Nucleus accumbens (tissue), 56 donors: ENCODE data around the gene MYH9.

Source experiments
- DNase-seq, 56 donors: peaks; one replicate each; lab custom pipeline; 2025; lab: John Stamatoyannopoulos, UW

The MYH9 gene

DNA sequence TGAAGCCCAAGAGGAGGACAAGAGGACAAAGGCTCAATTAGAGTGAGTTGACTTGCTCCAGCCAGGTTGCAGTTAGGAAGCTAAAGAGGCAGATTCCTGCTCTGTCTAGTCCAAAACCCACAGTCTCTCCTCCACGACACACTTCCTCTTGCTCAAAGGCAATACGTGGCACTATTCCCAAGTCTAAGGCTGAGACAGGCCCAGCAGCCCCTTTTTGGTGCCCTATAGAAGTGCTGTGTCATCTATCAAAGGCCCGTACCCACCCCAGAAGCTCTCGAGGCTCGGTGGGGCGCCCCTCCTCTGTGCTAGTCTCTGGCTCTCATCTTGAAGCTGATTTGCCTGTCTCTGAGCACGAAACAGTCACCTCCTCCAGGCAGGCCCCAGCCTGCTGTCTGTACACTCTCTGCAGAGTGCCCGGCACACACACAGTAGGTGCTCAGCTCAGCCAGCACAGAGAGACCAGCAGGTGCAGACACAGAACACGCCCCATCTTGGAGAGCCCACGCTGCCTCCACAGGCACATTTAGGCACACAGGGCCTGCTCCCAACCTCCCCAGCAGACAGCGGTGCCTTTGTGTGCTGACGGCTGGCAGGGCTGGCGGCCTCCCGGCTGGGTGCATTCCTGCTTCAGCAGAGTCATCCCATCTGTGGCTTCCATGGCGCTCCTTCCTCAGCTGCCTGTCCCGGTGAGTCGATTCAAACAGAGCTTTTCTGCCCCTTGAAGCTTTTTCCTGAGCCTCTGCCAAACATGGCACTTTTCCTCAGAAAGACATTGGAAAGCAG lies 52.8 kb downstream of the MYH9 start:
- peak in 51 of 56 donors; percentile 24 to 87 (median 73) for DNase-seq

DNA sequence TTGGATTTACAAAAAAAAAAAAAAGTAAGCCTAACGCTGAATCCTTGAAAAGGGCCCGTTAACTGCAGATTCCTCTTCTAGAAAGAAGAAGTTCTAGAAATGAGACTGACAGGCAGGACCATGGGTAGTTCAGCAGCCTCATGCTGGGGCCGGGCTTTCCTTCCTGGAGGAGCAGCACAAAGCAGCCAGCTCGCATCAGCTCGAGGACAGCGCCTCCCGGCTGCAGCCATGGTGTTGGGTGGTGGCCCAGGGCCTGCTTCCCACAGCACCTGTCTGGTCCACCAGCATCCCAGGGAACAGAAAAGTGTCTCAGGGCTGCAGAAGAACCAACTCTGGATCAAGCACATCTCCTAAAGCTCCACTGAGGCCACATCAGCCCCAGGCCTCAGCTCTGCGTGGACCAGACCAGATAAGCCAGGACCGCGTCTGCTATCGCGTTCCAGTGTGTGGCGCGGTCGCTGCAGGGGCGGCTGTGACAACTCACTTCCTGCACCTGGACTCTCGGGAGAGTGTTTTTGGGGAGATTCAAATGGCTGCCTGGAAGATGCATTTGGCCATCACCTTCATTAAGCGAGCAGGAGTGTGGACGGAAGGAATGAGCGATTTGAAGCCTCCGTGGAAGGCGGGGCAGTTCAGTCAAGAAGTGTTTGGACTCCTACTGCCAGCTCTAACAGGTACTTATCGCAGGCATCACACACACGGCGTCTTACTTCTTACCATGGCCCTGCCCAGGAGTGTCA lies 53.5 kb downstream of the MYH9 start:
- peak in 3 of 56 donors; percentile 19 to 54 (median 35) for DNase-seq

DNA sequence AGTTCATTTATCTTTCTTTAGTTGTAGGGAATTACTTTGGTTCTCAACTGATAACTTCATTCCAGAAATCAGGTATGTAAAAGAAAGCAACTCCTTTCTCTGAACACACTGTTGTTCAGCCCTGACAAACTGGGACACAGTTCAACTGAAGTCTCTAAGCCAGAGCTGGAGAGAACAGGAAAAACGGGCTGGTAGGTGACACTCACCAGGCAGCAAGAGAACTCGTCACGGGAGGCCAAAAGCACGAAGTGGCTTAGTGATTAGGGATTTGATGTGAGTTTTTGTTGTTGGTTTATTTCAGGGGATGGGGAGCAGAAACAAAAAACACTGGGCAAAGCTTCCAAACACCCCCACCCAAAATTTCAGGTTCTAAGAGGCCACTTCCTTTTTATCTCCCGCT lies 54.1 kb downstream of the MYH9 start:
- DNase-seq: no peak

DNA sequence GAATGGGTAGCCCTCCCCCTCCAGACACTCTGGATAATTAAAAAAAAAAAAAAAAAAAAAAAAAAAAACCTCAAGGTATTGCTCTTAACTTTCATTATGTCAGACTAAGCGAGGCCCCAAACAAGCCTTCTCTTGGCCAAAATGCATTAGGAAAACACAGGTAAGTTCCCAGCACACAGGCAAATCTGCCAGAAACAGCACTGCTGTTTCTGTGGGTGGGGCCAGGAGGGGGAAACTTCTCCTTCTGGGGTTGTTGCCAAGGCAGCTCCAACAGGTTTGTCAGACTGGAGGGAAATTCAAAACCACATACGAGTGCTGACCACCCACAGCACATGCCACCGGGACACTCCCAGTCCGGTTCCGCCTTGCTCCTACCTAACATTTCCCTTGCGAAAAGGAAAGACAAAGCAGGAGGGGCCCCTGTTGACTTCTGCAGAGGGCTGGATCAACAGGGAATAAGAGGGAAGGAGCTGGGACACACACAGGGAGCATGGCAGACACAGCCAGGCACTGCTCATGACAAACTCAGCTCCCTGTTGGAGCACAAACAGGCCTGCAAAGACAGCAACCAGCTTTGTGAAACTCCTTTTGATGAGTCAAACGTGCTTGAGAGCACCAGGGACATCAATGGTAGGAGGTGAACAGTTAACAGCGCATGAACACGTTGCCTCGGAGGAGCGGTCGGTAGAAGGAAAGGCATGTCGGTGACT lies 55.0 kb downstream of the MYH9 start:
- DNase-seq: peak in 10 of 56 donors; percentile 26 to 61 (median 35)

DNA sequence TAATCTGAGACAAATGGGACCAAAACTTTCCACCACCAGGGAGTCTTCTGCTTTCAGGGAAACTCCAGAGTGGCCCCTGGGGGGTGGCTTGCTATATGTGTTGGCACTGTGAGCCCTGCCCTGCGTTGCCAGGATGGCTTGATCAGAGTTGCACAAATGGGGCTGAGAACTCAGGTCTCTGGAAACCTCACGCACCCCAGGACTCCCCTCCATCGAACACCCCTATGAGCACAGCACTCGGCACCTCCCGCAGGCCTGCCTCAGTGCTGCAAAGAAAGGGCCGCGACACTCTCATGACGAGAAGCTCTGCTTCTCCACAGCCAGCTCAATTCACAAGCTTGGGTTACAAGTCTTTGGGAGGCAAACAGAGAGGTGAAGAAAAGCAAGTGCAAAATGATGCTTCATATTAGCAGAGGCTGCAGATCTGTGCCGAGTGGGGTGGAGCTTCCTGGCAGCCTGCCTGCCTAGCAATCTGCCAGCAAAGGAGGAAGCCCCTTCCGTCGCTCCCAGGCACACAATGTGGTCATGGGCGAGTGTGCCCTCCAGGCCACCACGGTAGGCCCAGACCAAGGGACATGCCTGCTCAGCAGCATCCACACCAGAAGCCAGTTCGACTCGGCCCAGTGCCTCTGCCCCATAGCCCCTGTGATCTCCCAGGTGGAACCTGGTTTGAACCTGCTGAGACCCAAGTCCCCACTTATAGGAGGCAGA lies 55.7 kb downstream of the MYH9 start:
- peak in 26 of 56 donors; percentile 14 to 66 (median 36) for DNase-seq

DNA sequence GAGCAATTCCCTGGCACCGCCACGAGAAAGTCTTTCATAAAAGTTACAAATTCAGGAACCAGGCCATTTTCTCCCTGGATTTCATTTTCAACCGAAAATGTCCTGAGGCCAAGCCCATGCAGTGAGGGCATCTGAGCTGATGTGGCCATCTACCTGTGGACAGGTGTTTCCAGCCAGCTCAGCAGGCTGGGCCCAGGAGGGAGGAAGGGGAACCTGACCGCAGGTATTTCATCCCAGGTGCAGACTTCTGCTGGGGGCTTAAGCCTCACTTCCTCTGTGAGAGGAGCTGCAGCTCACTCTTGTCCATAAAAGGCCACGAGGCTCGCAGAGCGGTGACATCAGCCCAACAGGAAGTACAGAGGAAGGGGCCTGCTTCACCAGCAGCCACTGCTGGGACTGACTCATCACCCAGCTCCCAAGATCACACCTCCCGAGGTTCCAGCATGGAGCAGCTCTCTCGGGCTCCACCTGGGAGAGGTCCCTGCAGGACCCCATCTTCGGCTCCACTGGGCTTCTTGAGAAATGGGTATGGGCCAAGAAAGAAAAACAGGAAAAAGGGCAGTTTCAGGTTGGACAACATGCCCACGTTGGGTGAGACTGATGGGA lies 56.4 kb downstream of the MYH9 start:
- DNase-seq: peak in 33 of 56 donors; percentile 10 to 69 (median 38)

DNA sequence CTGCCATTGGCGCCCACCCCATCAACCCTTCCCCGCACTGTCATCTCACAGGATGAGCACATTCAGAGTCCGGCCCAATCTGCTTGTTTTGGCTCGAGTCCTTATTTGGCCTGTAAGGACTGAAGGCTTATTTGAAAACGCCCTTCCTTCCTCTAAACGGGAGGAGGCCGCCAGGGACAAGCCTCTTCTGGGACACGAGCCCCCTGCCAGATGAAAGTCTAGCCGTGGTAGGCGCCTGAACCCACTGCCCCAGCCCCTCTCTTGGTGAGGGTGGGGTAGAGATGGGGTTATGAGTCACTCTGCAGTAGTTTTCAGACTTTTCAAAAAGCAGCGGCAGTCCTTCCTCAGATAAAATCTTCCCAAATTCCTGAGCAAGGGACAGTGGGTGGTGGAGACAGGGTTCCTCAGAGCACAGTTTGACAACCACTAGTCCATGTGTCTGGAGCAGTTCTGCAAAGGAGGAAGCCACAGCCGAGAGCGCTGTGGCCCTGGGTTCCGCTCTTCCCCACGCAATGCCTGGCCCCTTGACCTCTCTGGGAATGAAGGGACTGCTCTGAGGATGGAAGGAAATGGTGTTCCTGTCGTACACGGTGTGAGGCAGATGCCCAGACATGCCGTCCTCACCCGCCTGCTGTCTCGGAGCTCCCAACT lies 57.0 kb downstream of the MYH9 start:
- DNase-seq: no peak

DNA sequence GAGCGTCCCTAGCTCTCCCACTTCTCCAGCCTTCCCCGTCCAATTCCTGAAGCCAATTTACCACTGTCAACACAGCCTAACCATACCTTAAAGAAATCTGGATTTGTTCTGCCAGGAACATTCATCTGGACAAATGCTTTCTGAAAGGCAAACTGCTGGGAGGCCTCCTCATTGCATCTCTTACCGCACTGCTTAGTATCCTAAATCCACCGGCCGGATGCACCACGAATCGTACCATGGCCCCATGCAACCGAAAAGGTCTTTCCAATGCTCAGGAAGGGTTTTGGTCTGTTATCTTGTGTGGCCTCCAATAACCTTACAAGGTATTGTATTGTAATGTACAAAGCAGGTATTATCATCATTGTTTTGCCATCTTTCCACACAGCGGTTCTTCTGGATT lies 57.6 kb downstream of the MYH9 start:
- no peak for DNase-seq

DNA sequence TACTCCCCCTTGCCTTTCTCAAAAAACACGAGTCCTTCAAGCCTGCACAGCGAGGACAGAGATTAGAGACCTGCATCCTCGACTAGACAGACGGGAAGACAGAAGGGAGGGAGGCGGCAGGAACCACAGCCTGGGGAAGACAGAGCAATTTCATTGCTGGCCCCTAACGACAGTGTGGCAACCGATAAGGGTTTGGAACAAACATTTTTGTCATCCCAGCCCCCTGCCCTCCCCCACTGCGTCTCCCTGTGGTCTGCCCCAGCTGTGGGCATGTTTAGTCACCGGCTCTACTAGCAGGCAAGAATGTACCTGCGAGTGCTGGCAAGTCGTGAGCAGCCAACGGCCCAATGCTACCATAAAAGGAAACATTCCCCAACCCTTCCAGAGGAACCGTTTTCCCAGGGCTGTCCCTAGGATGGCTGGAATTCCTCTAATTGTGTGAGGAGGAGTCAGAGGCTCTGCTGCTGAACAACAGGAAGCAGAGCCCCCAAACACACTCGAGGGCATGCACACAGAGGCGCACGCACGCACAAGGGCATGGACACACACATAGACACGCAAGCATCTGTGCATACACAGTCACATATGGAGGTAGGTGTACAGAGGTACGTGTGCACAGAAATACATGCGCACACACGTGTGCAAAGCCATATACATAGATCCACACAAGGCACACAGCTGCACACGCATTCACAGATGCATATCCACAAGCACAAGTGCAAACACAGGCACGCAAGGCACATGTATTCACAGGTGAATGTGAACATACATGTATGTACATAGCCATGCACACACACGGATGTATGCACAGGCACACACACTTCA lies 58.3 kb downstream of the MYH9 start:
- DNase-seq: no peak

DNA sequence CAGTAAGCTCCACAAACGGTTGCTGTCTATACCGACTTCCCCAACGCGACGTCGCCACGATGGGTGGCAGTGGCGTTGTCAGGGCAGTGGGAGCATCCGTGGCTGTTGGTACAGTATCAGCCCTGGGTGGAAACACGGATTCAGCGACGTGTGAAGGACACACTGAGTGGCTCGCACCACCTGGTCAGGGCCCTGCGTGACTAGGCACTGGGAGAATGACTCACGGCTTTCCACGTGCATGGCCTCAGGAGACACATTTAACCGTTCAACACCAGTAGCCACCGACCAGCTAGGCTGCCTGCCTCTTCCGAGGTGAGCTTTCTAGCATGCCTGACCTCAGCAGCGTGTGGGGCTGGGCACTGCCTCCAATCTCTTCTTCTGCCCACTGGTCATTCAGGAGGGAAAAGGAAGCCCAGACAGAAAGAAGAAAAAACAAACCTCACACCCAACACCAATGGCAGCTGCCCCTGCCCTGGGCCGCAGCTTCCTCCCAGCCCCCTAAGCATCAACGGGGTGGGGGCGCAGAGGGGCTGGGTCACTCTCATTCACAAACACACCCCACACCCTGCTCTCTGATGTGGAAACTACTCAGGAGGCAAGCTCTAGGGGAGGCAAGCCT lies 59.0 kb downstream of the MYH9 start:
- no peak for DNase-seq

DNA sequence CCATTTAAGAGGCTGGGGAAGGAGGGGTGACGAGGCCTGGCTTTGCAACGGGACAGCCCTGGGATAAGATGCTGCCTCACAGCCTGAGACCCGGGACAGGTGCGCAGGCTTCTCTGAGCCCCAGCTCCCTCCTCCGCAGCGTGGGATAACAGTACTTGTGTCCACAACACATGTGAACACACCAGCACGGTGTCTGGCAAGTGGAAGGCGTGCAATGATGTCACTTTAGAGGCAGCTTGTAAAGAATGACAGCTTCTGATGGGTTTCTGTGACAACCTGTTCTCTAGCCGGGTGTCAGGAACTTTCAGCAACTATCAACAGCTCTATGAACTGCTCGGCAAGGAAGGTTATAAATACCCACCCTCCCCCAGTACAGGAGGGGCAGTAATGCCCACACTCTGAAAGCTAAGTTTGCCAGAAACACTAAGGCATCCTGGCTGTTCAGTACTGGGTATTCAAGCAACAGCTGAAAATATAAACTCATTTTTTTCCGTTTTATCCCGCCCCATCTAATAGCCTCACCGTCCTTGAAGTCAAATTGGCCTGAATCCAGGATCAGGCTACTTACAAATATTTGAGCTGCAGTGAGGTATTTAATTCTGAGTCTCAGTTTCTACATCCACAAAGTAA lies 59.7 kb downstream of the MYH9 start:
- peak in 10 of 56 donors; percentile 22 to 56 (median 35) for DNase-seq

DNA sequence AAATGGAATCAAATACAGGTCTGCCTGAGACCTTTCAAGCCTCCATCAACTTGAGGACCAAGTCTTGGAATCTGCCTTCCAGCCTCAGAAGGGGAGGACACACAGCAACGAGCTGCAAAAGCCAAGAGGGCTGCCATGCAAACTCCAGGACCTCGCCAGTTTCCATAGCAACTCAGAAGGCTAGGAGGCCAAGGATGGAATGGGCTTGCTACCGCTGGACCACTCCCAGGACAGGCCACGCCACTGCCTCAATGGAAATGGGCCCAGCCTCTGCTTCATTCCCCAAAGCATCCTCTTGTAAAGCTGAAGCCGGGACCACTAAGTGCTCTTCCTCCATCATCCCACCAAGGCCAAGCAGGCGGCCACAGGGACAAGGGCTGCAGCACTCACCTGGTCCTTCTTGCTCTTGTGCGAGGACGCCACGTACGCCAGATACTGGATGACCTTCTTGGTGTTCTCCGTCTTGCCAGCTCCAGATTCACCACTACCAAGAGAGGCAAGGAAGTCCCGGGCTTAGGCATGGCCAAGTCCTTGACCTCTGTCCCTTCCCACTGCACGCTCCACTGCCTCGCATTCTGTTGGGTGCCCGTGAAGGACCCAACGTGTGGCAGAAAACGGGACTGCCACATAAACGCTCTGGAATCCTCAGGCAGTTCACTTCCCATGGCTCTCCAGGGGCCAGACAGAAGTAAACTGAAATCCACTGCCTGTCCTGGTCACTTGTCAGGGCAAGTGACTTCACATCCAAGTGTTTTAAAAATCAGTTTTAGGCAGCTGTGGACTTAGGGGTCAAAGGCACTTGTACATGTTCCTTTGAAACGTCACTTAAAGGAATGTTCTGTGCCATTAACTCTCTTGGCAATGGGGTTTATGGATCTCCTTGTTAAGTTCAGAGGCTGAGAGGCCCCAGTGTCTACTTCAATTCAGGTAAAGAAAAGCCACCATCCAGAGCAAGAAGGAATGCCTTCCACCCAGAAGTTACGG lies 61.3 kb downstream of the MYH9 start:
- no peak for DNase-seq

DNA sequence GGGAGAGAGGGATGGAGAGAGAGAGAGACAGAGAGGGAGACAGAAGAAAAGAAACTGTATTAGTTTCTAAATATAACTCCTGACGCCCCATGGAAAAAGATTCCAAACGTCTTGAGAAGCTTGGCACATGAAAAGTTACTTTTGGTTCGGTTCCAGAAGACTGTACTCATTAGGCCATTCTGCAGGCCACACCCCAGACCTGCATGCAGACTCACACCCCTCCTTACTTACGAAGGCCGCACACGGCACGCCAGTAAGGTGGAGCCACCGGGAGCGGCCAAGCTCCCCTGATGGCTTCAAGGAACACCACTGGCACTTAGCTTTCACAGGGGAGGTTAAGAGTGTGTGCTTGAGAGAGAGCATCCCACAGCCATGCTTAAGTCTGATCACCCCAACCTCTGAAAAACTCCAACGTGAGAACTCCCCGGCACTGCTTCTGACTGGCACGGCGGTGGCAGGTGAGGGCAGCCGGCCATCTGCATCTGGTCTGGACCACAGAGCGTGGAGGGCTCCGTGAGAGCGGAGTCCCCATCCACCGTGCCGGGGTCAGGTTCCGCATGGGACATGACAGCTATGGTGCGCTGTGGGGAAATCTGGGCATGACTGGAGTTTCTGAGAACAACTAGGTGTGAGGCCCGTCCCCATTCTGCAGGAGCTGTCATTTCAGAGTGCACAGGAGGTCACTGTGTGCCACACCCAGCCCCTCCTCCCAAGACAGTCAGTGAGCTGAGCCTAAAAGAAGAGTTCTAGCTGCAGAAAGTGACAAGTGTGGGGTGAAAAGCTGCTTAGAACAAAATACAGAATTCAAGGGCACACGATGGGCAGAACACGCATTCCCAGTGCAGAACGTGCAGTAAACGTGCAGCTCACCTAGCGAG lies 62.4 kb downstream of the MYH9 start:
- no peak for DNase-seq

DNA sequence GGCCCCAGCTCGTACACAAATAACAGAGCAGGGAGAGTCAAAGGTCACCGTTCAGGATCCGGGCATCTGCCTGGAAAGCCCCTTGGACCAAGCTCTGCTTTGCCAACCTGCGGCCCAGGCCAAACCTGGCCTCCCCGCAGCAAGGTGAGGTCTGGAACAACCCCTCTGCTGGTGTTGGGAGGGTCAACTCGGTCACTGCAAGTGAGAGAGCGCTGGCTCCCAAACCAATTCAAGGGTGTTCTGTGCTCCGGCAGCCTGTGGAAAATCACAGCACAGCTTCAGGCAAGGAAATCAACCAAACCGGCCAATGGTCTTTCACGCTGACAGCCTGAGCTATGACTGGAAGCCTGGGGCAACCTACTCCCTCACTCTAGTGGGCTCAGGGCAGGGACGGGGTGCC lies 63.4 kb downstream of the MYH9 start:
- DNase-seq: no peak

DNA sequence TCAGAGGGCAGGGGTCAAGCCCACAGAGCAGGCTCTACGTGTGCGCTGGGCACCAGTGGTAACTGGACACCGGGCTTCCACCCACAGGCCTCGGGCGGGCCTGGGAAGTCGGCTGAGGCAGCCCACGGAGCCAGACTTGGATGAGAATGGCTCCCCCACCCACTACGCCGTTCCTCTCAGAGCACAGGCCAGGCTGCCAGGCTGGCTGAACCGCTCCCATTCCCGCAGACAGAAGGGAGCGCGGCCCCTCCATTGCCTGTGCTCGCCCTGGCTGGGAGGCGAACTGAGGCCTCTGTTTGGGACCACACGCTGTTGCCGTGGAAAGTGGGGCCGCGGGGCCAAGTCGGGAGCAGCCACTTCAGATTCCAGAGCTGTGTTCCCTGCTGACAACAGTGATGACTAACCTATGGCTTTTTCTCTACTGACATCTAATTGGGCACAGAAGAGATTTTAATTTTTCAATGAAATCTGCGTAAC lies 63.9 kb downstream of the MYH9 start:
- DNase-seq: peak in 10 of 56 donors; percentile 9 to 62 (median 26)
